SU-DHL-6 (cell line): Measurements from ENCODE around the gene EDIL3.

Experiments used
- EZH2phosphoT487 ChIP-seq: fragments of 200-600 bp; sonication (generic), shearing (Covaris generic); conservative IDR thresholded peaks from 2 replicates; pipeline ENCODE4 v1.6.1; 2018; ENCODE audit warnings: mild to moderate bottlenecking, antibody characterized with exemption, low read length, moderate library complexity, mixed read lengths
- TF ChIP-seq, protein P1 (sequence below): fragments of 200-600 bp; sonication (generic); IDR thresholded peaks from one replicate; pipeline ENCODE4 v1.5.1; 2017; ENCODE audit warnings: antibody characterized with exemption, mild to moderate bottlenecking, low read length, moderate library complexity; ENCODE audit not compliant: insufficient read depth, poor library complexity, severe bottlenecking

DNA sequence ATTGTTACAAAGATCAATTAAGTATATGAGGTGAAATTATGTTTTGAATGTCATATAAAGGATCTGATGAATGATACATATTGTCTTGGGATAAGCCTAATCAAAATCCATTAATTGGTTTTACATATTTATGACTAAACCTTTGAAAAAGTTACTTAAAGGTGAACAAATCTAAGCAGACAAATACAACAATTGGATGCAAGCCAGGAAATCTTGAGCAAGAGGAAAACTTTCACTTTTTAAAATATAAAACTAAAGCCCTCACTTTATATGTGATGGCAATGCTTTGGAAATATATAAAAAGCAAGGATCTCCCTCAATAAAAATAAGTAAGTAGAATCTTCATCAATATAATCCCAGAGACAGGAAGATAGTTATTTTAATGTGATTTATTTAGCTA lies 80.1 kb downstream of the EDIL3 start:
- TF ChIP-seq, protein P1, sequence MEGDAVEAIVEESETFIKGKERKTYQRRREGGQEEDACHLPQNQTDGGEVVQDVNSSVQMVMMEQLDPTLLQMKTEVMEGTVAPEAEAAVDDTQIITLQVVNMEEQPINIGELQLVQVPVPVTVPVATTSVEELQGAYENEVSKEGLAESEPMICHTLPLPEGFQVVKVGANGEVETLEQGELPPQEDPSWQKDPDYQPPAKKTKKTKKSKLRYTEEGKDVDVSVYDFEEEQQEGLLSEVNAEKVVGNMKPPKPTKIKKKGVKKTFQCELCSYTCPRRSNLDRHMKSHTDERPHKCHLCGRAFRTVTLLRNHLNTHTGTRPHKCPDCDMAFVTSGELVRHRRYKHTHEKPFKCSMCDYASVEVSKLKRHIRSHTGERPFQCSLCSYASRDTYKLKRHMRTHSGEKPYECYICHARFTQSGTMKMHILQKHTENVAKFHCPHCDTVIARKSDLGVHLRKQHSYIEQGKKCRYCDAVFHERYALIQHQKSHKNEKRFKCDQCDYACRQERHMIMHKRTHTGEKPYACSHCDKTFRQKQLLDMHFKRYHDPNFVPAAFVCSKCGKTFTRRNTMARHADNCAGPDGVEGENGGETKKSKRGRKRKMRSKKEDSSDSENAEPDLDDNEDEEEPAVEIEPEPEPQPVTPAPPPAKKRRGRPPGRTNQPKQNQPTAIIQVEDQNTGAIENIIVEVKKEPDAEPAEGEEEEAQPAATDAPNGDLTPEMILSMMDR = no peak
- TF ChIP-seq EZH2phosphoT487 = no peak
